Activated CD4-positive, alpha-beta T cell treated with anti-CD3 and anti-CD28 coated beads for 4 hours (primary cell): ENCODE data around the gene GLIS1.

Experiments
- DNase-seq, 2 donors: peaks; one replicate each; pipeline ENCODE4 v3.0.0-alpha.2; 2020

The GLIS1 gene

GRCh38 chr1:53589043-53589887 is 149.7 kb downstream of the GLIS1 start:
- DNase-seq: no peak

GRCh38 chr1:53588053-53588779 is 150.7 kb downstream of the GLIS1 start:
- no peak for DNase-seq

GRCh38 chr1:53587252-53587988 is 151.5 kb downstream of the GLIS1 start:
- no peak for DNase-seq

GRCh38 chr1:53586765-53587164 is 152.2 kb downstream of the GLIS1 start:
- DNase-seq: no peak

- DNase-seq: no peak
These were observed 153.4 kb downstream of the GLIS1 start for GRCh38 chr1:53585565-53585964.

GRCh38 chr1:53585129-53585528 is 153.8 kb downstream of the GLIS1 start:
- no peak for DNase-seq

- DNase-seq: no peak
These were observed 154.2 kb downstream of the GLIS1 start for GRCh38 chr1:53584777-53585107.

- no peak for DNase-seq
These were observed 154.8 kb downstream of the GLIS1 start for GRCh38 chr1:53583868-53584776.

GRCh38 chr1:53583021-53583867 is 155.7 kb downstream of the GLIS1 start:
- no peak for DNase-seq

- DNase-seq: no peak
These were observed 156.5 kb downstream of the GLIS1 start for GRCh38 chr1:53582211-53583020.

- DNase-seq: no peak
These were observed 157.5 kb downstream of the GLIS1 start for GRCh38 chr1:53581476-53581875.

GRCh38 chr1:53580739-53581475 is 158.1 kb downstream of the GLIS1 start:
- no peak for DNase-seq

GRCh38 chr1:53580009-53580400 is 159.0 kb downstream of the GLIS1 start:
- no peak for DNase-seq

- DNase-seq: no peak
These were observed 159.5 kb downstream of the GLIS1 start for GRCh38 chr1:53579221-53580008.

- DNase-seq: no peak
These were observed 160.6 kb downstream of the GLIS1 start for GRCh38 chr1:53578358-53578757.

- DNase-seq: no peak
These were observed 161.2 kb downstream of the GLIS1 start for GRCh38 chr1:53577761-53578100.

- no peak for DNase-seq
These were observed 161.9 kb downstream of the GLIS1 start for GRCh38 chr1:53576866-53577760.

- no peak for DNase-seq
These were observed 162.6 kb downstream of the GLIS1 start for GRCh38 chr1:53576381-53576801.
